NCI-H510A (cell line): ENCODE results near the gene AQP5.

ENCODE experiments used
- DNase-seq: peaks from one replicate; lab custom pipeline; 2025; lab: John Stamatoyannopoulos, UW

Gene AQP5

DNA sequence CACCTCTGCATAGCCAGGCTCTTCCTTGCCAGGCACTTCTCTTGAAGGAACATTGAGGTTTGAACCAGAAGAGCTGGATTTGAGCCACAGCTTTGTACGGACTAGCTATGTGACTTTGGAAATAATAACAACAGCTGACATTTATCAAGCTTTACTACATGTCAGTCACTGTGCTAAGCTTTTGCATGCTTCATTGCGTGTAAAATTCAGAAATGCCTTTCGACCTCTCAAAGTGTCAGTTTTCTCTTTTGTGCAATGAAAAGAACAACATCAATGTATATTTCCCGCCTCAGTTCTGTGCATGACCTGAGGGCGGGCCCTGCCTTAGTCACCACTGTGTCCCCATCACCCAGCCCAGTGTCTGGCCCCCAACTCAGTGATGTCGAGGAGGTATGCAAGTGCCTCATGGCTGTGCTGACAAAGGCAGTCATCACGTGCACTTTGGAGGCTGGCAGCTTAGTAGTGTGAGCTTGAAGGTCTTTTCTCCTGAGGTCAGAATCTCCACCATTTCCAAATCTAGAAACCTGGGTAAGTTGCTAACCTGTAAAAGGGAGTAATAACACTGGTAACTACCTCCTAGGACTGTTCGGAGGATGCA is 29.0 kb upstream of the AQP5 start:
- no peak for DNase-seq

DNA sequence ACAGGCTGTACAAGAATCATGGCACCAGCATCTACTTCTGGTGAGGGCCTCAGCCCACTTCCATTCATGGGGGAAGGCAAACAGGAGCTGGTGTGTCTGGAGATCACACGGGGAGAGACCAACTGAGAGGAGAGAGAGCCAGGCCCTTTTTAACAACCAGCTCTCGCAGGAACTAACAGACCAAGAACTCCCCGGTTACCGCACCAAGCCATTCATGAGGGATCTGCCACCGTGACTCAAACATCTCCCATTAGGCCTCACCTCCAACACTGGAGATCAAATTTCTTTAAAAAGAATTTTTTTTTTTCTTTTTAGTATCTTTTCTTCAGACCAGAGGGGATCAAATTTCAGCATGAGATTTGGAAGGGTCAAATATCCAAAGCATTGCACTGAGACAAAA is 27.9 kb upstream of the AQP5 start:
- no peak for DNase-seq

DNA sequence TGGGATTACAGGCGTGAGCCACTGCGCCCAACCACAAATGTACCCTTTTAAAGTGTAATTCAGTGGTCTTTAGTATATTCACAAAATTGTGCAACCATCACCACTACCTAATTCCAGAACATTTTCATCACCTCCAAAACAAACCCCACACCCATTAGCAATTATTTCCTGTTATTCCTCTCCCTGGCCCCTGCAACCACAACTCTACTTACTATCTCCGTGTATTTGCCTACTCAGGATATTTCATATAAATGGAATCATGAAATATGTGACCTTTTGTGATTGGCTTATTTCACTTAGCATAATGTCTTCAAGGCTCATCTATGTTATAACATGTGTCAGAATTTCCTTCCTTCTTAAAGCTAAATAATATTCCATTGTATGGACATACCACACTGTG is 27.2 kb upstream of the AQP5 start:
- DNase-seq: no peak

DNA sequence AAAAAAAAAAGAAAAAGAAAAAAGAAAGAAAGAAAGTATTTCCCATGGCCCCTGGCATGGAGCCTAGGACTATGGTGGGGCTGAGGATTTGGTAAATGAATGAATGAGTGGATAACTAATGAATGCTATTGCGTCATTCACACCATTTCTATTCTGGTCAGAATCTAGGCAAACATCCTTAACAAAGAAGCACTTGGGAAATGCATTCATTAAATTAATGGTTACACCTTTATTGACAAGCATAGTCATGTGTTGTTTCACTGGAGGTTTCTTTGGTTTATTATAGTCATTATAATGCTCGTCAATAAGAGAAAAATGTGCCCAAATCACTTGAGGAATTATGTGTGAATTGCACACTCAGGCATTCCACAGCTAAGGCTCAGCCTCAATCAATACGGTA is 24.7 kb upstream of the AQP5 start:
- DNase-seq: no peak

DNA sequence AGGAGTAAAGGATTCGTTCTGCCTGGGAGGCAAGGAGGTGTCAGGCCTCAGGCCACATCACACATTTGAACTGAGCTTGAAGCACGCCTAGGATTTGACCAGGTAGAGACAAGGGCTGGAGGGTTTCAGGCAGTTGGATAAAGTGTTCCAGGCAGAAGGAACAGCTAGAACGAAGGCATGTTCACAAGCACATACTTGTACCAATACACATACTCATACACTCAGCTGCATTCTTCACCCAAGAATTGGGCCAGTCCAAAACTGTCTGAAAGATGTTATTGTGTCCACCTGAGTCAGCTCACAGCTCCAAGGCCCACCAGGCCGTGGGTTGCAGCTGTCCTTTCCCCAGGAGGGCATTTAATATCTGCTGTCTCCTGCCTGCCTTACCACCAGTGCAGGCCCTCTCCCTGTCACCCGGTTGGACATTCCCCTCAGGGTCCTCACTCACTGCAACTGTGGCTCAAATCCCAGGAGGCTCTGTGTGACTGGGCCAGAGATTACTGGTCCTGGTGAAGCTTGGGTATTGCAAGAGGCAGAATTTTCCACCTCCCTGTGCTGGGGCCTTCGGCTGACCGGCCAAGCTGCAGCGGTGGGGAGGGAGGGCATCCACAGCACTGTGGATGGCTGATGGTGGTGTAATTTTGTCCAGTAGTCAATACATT is 23.9 kb upstream of the AQP5 start:
- DNase-seq: no peak

DNA sequence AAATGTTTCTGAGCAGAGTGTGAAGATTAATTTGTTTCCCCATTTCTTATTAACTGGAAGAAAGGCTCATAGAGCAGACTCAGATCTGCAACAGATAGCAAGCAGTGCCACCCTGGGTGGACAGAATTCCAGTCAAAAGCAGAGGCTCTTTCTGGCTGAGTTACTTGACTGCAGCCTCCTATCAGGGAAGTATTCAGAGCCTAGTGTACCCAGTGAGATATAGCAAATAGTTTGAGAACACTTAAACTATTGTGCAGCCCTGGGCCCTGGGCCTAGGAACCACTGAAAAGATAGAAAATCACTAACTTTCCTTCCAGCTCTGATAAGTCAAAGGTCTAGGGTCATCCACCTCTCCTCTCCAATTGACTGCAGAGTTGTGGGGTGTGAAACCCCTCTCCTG is 22.4 kb upstream of the AQP5 start:
- DNase-seq: no peak

DNA sequence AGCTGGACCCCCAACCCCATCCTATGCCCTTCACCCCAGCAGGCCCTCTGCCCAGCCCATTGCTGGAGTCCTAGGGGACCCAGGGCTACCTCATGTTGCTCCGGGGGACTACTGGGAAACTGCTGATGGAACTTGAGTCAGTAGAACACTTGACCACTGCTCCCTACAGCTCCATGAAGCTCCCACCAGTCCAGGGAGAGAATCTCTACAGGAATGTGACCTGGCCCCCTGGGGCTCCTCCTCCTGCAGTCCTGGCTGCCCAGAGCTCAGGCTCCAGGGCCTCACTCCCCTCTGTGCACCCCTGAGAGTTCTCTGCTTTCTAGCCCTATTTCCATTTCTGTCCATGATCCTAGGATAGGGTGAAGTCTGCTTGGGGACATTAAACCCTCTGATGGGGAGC is 22.0 kb upstream of the AQP5 start:
- no peak for DNase-seq

DNA sequence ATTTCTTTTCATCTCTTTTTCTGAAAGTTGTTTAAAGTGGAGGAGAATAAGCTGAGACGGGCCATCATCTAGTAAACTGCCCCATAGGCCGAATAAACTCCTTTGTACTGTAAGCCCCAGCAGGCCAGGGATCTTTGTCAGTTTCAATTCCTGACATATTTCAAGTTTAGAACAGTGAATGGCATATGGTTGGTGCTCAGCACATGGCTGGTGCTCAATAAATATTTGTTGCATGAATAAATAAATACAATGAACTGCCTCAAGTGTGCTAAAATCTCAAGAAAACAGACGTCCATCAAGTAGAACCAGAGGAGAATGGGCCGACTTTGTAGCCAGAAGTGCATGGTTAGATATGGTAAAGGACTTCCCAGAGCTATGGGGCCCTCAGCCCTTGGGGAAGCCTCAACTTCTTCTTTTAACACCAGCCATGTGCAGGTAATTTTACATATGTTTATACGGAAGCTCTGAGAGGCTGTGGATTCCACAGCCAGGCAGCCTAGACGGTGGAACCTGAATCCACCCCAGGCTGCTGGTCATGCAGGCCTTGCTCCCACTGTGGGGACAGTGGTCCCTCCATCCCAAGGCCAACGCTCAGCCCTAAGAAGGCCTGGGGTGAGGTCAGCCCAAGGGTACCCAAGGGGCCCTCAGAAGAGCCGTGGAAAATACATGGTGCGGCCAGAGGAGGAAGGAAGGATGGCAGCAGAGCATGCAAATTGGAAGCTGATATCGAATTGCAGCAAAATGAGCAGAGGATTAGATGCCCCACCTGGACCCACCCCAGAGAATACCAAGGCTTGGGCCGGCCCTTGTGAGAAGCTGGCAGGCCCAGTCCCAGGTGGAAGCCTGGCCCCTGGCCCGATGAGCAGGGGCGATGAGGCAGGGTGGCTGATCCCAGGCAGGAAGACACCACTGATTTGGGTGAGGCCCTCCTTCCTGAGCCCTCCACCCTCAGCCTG is 19.8 kb upstream of the AQP5 start:
- no peak for DNase-seq

DNA sequence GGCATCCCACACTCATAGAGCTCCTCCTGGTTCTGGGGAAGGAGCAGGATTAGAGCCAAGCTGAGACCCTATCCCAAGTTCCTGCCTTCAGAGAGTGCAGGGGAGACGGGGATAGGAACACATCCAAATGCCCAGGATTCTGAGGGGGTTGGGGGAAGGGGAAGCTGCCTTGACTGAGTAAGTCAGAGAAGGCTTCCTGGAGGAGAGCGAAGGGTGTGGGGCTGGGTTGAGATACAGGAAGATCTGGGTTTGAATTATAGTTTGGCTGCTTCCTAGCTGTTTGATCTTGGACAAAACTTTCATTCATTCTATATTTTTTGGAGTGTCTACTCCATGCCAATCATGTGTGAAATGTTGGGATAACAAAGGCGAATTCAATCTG is 19.2 kb upstream of the AQP5 start:
- no peak for DNase-seq

DNA sequence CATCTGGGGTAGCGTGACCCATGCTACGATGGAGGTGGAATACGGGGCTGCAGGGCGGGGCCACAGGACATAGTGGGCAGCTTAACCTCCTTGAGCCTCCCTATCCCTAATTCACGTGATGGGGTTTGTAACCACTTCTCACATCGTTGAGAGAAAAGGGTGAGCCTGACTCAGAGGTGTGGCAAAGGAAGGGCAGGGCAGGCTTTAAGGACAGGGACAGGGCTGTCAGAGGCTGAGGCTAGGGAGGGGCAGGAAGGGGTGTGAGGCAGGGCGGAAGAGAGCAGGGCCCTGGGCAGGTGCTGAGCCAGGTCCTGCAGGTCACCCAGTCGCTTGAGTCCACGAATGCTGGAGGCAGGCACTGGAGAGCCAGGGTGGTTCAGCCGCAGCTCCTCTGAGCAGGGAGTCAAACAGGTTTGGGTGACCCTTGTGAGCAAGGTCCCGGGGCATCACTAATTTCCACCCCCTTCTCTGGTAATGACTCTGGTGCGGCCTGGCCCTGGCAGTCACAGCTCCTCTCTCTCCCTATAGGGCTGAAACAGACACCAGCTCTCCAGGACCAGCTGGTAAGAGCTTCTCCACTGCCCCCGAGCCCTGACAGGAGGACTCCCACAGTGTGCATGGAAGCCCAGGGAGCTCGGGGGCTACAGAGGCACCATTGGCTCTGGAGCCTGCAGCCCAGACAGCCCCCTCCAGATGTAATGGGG is 18.6 kb upstream of the AQP5 start:
- DNase-seq: no peak

DNA sequence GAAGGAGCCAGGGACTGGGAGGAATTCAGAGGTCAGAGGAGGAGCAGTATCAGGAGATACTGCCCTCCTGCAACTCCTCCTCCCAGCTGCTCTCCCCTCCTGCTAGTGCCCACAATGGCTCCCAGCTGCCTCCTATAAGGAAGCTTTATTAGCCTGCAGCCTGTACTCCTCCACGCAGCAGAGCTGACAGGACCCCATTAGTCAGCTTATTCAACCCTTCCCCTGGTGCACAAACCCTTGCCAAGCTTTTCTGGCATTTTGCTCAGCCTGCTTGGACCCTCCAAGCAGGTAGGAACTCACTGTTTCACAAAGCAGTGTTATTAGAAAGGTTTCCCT is 18.1 kb upstream of the AQP5 start:
- DNase-seq: no peak

DNA sequence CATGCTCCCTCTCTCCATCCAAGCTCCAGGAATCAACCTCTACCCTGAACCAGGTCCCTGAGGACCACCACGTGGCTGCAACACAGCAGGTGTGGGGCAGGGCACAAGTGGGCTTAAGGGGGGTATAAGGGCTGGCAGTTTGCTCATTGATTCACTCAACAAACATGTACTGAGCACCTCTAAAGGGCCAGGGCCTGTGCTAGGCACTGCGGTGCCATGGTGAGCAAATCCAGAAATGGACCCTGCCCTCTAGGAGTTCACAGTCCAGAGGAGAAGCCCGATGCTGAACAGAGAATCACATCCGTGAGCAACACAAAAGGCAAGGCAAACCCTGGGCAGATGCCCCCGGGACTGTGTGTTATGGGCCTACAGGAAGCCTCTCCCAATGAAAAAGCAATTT is 17.6 kb upstream of the AQP5 start:
- DNase-seq: no peak

DNA sequence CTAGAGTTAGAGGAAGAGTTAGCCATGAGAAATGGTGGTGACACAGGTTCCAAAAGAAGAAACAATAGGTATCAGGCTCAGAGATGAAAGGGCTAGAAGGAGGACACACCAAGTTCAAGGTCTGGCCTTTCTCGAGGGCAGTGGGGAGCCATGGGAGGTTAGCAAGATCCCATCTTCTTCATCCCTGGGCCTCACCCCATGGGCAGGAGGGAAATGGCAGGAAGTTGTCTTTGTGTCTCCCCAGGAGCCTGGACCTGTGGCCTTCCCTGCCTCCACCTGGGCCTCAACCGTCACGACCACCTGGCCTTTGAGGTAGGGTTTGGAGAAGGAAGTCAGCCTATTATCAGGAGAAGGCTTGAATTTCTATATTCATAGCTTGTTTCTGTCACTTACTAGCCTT is 17.0 kb upstream of the AQP5 start:
- DNase-seq: no peak

DNA sequence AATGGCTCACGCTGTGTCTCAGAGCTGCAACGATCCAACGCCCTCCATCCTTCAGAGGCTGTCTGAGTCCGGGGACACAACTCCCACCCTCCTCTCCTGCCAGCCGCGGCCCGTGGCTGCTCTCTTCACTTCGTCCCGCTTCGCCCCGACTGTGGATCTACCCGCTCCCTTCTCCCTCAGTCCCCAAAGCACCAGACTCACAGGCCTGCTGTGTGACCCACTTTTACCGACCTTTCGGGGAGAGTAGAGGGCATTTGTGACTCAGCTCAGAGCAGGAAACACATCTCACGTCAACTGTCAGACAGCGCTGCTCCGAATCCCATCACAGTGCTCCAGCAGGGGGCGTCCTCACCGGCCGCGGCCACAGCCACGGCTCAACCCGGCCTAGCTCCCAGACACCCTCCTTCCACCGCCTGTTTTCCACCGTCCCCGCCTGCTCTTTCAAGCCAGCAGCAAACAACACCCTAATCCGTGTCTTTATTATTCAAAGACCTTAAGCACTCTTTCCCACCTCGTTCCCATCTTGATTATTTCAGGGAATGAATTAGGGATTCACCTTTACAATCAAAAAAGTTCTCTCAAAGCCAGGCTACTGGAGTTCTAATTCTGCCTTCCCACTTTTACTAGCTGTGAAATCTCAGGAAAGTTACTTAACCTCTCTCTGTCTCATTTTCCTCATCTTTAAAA is 16.1 kb upstream of the AQP5 start:
- peak; percentile 30 for DNase-seq

DNA sequence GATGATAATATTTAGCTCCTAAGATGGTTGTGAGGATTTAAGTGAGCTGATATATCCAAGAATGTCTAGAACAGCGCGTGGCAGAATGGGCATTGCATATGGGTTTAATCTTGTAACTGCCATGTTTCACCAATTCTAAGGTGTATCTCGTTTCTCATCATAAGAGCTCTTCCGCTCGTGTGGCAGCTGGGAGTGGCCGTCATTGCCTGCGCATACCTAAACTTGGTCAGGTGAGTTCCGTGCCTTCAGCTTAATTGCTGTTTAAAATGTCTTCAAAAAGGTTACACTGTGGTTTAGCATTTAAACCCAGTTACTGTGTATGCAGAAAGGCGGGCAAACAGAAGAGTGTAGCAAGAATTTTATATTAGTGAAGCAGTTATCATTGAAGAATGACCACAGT is 15.6 kb upstream of the AQP5 start:
- DNase-seq: no peak

DNA sequence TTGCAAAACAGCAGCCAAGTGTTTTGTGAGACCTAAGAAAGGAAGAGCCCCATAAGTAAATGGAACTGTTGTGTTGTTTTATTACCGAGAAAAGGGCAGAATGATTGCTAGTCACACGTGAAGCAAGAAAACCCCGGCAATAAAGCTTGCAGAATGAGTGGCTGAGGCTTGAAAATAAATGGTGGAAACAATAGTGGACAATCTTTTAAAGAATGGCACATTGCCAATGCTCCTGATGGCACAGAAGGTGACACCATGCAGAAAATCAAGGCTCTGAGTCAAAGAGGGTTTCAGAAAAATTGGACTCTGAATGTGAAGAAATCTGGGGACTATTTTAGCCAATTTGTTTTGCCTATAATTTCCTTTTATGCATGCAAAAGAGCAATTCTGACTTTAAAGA is 15.2 kb upstream of the AQP5 start:
- DNase-seq: no peak

DNA sequence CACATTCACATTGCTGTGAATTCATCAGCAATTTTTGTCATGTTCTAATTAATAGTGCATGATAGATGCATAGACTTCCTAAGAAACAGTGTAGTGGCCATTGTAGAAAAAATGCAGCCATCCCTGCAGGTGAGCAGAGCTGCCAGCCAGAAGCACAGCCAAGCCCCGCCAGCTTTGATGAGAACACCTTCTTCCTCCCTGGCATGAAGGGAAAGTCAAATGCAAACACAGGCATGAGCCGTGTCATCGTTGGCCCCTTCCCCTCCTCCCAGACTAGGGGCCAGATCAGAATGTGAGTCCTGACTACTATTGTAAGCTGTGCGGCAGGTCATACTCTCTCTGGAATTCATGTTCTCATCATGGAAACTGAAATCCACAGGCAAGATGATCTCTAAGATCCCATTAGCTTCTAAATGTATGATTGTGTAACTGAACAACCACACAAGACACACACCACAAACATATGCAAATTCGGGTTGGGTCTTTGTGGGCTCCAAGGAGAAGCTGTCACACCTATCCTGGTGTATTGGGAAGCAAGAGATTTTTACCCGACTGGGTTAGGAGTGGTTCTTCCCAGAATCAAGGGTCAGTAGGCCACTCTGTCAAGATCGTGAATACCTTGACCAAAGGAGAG is 14.0 kb upstream of the AQP5 start:
- no peak for DNase-seq

DNA sequence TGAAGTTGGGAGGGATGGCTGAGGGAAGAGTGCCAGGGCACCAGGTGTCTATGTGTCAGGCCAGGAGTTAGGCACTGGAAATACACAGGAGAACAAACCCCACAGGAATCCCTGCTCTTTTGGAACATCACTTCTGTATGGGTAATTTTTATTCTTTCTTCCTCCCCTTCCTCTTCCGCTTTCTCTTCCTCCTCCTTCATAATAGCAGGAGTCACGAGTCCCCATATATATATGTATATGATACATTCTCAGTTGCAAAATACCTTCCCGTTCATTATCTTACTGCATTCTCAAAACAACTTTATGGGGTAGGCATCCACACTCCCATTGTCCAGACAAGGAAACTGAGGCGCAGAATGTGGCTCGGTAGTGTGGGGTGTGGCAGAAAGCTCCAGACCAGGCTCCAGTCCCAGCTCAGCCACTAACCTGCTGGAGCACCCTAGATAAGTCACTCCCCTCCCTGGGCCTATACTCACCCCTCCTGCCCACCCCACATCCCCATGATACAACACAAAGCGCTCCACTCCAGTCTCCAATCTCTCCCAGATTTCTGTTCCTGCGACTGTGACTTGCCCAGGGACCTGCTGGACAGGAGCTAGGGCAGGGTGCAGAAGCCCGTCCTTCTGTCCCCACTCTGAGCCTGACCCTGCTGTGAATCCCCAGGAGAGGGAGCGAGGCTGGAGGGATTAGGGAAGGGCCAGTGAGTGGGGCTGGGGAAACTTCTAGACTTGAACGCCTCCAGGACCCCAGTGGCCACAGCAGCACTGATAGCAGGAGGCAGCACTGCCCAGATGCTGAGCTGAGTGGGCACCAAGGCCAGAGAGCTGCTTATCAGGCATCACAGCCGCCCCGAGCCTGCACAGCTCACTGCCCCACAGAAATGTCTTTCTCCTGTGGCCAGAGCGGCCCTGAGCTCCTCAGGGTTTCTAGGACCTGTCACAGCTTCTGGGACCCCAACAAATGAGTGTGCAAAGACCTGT is 12.5 kb upstream of the AQP5 start:
- DNase-seq: no peak

DNA sequence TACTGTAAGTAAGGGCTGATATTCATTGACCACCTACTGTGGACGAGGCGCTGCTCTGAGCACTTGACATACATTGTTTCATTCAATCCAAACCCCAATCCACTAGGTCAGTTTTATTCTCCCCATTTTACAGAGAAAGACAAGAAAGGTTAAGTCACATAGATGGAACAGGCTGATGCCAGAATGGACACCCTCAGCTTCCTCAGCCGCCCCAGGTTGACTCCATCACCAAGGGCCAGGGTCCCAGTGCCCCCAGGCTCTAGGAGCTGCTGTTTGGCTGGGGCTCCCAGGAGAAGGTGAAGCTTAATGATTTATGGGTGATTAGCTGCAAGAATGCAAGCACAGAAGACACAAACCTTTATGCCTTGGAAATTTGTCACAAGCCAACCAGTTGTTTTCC is 11.8 kb upstream of the AQP5 start:
- DNase-seq: no peak
